HepG2 (cell line): ENCODE measurements around the gene ATE1. TPM values are rescaled to one million over a fixed set of nuclear protein-coding genes. Genes with fewer than 3 reads are reported as not detected.

Experiments used
- BCL6 ChIP-seq: IDR thresholded peaks from 2 replicates; pipeline ENCODE4 v1.6.1; 2016; ENCODE audit warnings: missing genetic modification reagents, missing compliant biosample characterization
- CEBPG ChIP-seq: IDR thresholded peaks from 2 replicates; pipeline ENCODE4 v1.6.1; 2016
- EP300 ChIP-seq, 3 experiments: sonication (generic) in 1 of 3; formaldehyde crosslinking in 1 of 3; IDR thresholded peaks; 2 replicates each; pipeline versions ENCODE4 v1.5.1 to v1.6.1; 2011 to 2020; ENCODE audit warnings: low read depth in 2 of 3, low read length in 2 of 3, borderline replicate concordance in 1 of 3, improper control_type of control experiment in 1 of 3, mild to moderate bottlenecking in 1 of 3, missing genetic modification reagents in 1 of 3, moderate library complexity in 1 of 3
- ERF ChIP-seq: IDR thresholded peaks from 2 replicates; pipeline ENCODE4 v1.6.1; 2018; ENCODE audit warnings: missing biosample characterization, missing genetic modification reagents
- ESRRA ChIP-seq: sonication (generic); formaldehyde crosslinking; IDR thresholded peaks from 2 replicates; pipeline ENCODE4 v1.5.1; 2020; ENCODE audit warnings: mild to moderate bottlenecking, low read depth, missing genetic modification reagents
- FOXA3 ChIP-seq: IDR thresholded peaks from 2 replicates; pipeline ENCODE4 v1.6.1; 2016; ENCODE audit warnings: missing genetic modification reagents, missing compliant biosample characterization
- FOXK1 ChIP-seq: sonication (generic); formaldehyde crosslinking; IDR thresholded peaks from 2 replicates; pipeline ENCODE4 v1.4.0; 2020; ENCODE audit warnings: low read depth, missing genetic modification reagents, borderline replicate concordance
- TBX3 ChIP-seq: fragments of 450-650 bp; IDR thresholded peaks from 2 replicates; pipeline ENCODE4 v1.6.1; 2017; ENCODE audit warnings: antibody characterized with exemption, mild to moderate bottlenecking, inconsistent platforms, borderline replicate concordance
- ZNF205 ChIP-seq: IDR thresholded peaks from 2 replicates; pipeline ENCODE4 v1.6.1; 2018; ENCODE audit warnings: missing biosample characterization, missing genetic modification reagents
- polyA plus RNA-seq, 8 experiments: library from polyadenylated mRNA; depleted of rRNA in 3 of 8; stranded (reverse) in 7 of 8; unstranded in 1 of 8; fragments of >200 nt; fragmentation: Illumina TruSeq in 4 of 8; extraction: Trizol in 4 of 8; gene quantifications; 2 replicates each; pipeline versions ENCODE4 v1.2.1 to v1.2.3, GENCODE V29; 2011 to 2016; ENCODE audit warnings: low read depth in 4 of 8, missing spikeins in 1 of 8, mixed read lengths in 1 of 8; ENCODE audit not compliant: insufficient read depth in 1 of 8
- total RNA-seq, 5 experiments: library from RNA; depleted of rRNA; stranded (reverse); fragments of >200 nt; fragmentation: Illumina TruSeq; extraction: Trizol; gene quantifications; 2 replicates each; pipeline ENCODE4 v1.2.3, GENCODE V29; 2016; ENCODE audit warnings: low read depth in 1 of 5
- TF ChIP-seq, protein P1 (sequence below): sonication (generic); formaldehyde crosslinking; IDR thresholded peaks from 2 replicates; pipeline ENCODE4 v1.4.0; 2020; ENCODE audit warnings: missing genetic modification reagents
- TF ChIP-seq, protein P2 (sequence below): sonication (generic); formaldehyde crosslinking; IDR thresholded peaks from 2 replicates; pipeline ENCODE4 v1.4.0; 2020; ENCODE audit warnings: mild to moderate bottlenecking, missing genetic modification reagents
- TF ChIP-seq, protein P3 (sequence below): IDR thresholded peaks from 2 replicates; pipeline ENCODE4 v1.6.1; 2016; ENCODE audit warnings: low read depth, missing genetic modification reagents, missing compliant biosample characterization

The ATE1 gene
- total and polyA plus RNA-seq, 2 of the 13 experiments (the other 11 are each of a cell fraction or from before 2014, with no cell fraction given): 17.5 to 42.2 TPM

DNA sequence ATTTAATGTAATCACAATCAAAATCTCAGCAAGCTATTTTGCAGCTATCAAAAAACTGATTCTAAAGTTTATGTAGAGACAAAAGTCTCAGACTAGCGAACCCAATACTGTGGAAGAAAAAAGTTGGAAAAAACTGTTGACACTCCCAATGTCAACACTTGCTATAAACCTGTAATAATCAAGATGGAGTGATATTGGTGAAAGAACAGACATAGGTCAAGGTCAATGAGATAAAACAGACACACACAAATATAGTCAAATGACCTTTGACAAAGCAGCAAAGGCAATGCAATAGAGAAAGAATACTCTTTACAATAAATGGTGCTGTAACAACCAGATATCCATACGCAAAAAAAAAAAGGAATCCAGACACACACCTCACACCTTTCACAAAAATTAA is 84.5 kb downstream of the ATE1 start (continued):
- peak; percentile 57; the same call in 1 of the 2 replicates for TF ChIP-seq TBX3
- TF ChIP-seq BCL6 (CRISPR knock-in tag): peak; percentile 68
- TF ChIP-seq, protein P1, sequence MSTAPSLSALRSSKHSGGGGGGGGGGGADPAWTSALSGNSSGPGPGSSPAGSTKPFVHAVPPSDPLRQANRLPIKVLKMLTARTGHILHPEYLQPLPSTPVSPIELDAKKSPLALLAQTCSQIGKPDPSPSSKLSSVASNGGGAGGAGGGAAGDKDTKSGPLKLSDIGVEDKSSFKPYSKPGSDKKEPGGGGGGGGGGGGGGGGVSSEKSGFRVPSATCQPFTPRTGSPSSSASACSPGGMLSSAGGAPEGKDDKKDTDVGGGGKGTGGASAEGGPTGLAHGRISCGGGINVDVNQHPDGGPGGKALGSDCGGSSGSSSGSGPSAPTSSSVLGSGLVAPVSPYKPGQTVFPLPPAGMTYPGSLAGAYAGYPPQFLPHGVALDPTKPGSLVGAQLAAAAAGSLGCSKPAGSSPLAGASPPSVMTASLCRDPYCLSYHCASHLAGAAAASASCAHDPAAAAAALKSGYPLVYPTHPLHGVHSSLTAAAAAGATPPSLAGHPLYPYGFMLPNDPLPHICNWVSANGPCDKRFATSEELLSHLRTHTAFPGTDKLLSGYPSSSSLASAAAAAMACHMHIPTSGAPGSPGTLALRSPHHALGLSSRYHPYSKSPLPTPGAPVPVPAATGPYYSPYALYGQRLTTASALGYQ: 0 out of 2 replicates have a peak, but pooled peaks have one; percentile 49
- TF ChIP-seq FOXA3 (CRISPR knock-in tag): peak; percentile 83
- peak in 1 of 2 experiments; percentile 65; a peak in 2 of 4 replicates for TF ChIP-seq EP300 (IDR thresholded peaks at IDR 0.05; ENCODE audit: low read depth in 2 of 2, low read length in 2 of 2)
- TF ChIP-seq EP300 (CRISPR knock-in tag; IDR thresholded peaks at IDR 0.05; ENCODE audit: borderline replicate concordance): no peak
- TF ChIP-seq ERF: no peak
- 0 out of 2 replicates have a peak, but pooled peaks have one; percentile 53 for TF ChIP-seq ZNF205
- TF ChIP-seq FOXK1 (CRISPR knock-in tag): 0 out of 2 replicates have a peak, but pooled peaks have one; percentile 43
- peak; percentile 67 for TF ChIP-seq ESRRA (CRISPR knock-in tag)
- TF ChIP-seq, protein P2, sequence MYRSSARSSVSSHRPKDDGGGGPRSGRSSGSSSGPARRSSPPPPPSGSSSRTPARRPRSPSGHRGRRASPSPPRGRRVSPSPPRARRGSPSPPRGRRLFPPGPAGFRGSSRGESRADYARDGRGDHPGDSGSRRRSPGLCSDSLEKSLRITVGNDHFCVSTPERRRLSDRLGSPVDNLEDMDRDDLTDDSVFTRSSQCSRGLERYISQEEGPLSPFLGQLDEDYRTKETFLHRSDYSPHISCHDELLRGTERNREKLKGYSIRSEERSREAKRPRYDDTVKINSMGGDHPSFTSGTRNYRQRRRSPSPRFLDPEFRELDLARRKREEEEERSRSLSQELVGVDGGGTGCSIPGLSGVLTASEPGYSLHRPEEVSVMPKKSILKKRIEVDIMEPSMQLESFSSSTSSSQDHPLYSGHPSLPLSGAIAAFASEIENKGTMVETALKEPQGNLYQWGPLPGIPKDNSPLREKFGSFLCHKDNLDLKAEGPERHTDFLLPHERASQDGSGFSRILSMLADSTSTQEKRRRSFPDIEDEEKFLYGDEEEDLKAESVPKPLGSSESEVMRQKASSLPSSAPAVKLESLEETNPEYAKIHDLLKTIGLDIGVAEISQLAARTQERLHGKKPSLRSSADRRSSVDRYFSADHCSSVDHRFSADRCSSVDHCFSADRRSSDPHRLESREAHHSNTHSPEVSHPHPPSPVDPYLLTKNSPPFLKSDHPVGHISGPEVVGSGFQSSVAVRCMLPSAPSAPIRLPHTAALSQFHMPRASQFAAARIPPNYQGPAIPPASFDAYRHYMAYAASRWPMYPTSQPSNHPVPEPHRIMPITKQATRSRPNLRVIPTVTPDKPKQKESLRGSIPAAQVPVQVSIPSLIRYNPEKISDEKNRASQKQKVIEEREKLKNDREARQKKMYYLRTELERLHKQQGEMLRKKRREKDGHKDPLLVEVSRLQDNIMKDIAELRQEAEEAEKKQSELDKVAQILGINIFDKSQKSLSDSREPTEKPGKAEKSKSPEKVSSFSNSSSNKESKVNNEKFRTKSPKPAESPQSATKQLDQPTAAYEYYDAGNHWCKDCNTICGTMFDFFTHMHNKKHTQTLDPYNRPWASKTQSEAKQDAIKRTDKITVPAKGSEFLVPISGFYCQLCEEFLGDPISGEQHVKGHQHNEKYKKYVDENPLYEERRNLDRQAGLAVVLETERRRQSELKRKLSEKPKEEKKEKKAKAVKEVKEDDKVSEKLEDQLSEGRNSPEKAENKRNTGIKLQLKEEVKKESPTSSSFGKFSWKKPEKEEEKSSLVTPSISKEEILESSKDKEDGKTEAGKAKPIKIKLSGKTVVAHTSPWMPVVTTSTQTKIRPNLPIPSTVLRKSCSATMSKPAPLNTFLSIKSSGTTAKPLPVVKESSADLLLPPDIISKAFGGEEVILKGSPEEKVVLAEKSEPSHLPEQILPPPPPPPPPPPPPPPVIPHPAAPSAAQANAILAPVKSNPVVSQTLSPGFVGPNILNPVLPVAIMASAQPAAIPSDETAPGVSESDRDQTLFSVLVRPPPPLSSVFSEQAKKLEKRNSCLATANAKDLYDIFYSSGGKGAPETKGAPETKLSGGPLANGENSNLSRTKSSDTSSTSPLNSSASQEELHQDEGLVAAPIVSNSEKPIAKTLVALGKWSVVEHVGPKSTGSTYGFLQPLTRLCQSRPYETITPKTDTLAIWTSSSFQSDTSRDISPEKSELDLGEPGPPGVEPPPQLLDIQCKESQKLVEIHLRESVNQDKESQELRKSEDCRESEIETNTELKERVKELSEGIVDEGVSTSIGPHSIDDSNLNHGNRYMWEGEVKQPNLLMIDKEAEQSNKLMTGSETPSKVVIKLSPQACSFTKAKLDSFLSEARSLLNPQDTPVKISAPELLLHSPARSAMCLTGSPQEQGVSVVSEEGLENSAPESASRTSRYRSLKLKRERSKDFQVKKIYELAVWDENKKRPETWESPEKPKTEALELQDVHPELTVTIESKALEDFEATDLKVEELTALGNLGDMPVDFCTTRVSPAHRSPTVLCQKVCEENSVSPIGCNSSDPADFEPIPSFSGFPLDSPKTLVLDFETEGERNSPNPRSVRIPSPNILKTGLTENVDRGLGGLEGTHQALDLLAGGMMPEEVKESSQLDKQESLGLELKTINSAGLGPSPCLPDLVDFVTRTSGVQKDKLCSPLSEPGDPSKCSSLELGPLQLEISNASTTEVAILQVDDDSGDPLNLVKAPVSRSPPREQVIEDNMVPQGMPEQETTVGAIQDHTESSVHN (CRISPR knock-in tag): no peak
- TF ChIP-seq, protein P3, sequence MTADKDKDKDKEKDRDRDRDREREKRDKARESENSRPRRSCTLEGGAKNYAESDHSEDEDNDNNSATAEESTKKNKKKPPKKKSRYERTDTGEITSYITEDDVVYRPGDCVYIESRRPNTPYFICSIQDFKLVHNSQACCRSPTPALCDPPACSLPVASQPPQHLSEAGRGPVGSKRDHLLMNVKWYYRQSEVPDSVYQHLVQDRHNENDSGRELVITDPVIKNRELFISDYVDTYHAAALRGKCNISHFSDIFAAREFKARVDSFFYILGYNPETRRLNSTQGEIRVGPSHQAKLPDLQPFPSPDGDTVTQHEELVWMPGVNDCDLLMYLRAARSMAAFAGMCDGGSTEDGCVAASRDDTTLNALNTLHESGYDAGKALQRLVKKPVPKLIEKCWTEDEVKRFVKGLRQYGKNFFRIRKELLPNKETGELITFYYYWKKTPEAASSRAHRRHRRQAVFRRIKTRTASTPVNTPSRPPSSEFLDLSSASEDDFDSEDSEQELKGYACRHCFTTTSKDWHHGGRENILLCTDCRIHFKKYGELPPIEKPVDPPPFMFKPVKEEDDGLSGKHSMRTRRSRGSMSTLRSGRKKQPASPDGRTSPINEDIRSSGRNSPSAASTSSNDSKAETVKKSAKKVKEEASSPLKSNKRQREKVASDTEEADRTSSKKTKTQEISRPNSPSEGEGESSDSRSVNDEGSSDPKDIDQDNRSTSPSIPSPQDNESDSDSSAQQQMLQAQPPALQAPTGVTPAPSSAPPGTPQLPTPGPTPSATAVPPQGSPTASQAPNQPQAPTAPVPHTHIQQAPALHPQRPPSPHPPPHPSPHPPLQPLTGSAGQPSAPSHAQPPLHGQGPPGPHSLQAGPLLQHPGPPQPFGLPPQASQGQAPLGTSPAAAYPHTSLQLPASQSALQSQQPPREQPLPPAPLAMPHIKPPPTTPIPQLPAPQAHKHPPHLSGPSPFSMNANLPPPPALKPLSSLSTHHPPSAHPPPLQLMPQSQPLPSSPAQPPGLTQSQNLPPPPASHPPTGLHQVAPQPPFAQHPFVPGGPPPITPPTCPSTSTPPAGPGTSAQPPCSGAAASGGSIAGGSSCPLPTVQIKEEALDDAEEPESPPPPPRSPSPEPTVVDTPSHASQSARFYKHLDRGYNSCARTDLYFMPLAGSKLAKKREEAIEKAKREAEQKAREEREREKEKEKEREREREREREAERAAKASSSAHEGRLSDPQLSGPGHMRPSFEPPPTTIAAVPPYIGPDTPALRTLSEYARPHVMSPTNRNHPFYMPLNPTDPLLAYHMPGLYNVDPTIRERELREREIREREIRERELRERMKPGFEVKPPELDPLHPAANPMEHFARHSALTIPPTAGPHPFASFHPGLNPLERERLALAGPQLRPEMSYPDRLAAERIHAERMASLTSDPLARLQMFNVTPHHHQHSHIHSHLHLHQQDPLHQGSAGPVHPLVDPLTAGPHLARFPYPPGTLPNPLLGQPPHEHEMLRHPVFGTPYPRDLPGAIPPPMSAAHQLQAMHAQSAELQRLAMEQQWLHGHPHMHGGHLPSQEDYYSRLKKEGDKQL (CRISPR knock-in tag): peak; percentile 82
- peak; percentile 50 for TF ChIP-seq CEBPG
